ENCODE data around the gene EPB41L4B.
"Not testable (repeated sequence)": the region's sequence is repeated elsewhere in the genome, so short reads cannot be mapped to it uniquely, and the experiment has no call there.

Gene EPB41L4B

GRCh38 chr9:109132567-109133021 lies 188.3 kb downstream of the EPB41L4B start:
- Histone ChIP-seq H3K9ac (ENCODE audit: low read length) (no peak overlapping the region), H3K36me3 (ENCODE audit: control insufficient read depth, insufficient read depth, low read length, severe bottlenecking) (no peaks in the 10 kb centered on the region), H3K27me3 (replicated peaks; ENCODE audit: control insufficient read depth, insufficient read depth, low read length) (no peaks in the 10 kb centered on the region), H3K4me3 (ENCODE audit: low read length) (no peak overlapping the region), H3K4me1 (ENCODE audit: control insufficient read depth, insufficient read depth, low read length) (no peaks in the 10 kb centered on the region), H3K9me3 (ENCODE audit: control insufficient read depth, low read length) (no peaks in the 10 kb centered on the region)
- no peak for DNase-seq (ENCODE audit: low read depth)

DNA sequence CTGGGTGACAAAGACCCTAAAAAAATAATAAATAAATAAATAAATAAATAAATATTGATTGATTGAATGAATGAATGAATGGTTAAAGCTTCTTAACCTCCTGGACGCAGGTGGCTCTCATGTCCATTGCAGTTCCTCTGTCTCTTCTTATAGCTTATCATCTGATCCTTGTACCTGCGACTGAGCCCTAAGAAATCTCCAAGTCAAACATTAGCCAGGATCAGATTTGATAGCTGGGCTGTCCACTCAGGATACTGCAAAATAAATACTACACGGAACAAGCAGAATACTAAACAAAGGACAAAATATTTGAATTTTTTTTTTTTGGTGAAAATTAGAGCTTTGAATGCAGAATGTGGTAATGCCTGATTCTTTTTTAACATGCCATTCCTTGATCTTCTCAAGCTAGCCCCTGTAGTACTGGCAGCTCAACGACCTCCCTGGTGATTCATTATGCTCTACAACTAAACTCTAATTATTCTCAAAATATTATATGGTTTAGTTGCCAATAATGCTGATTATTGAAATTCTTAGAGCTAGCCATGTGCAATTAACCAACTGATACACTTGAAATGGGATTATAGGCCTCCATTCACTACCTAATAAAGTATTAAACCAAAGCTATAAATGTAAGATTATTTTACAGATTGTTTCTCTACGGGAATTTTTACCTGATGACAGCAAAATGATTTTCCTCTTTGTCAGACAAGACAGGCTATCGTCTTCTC lies 191.2 kb downstream of the EPB41L4B start:
- Histone ChIP-seq H3K27me3 (replicated peaks; ENCODE audit: control insufficient read depth, insufficient read depth, low read length) (no peaks in the 10 kb centered on the region), H3K4me1 (ENCODE audit: control insufficient read depth, insufficient read depth, low read length) (no peaks in the 10 kb centered on the region), H3K36me3 (ENCODE audit: control insufficient read depth, insufficient read depth, low read length, severe bottlenecking) (no peaks in the 10 kb centered on the region), H3K9me3 (ENCODE audit: control insufficient read depth, low read length) (no peaks in the 10 kb centered on the region), H3K4me3 (ENCODE audit: low read length) (no peak overlapping the region), H3K9ac (ENCODE audit: low read length) (no peak overlapping the region)
- DNase-seq (ENCODE audit: low read depth) = no peak

DNA sequence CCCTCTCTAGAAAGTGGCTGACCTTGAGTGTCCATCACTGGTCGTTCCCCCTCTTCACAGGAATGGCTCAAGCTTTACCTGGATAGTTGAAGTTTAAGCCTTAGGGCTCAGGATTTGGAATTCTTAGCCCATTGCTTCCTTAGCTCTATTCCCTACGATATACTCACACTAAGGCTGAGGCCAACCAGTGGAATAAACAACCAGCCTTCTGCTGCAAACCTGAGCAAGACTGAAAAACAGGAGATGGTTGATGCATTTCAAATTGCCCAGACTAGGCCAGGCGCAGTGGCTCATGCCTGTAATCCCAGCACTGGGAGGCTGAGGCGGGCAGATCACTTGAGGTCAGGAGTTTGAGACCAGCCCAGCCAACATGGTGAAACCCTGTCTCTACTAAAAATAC lies 194.2 kb downstream of the EPB41L4B start:
- H3K4me3 ChIP-seq (ENCODE audit: low read length); DNase-seq (ENCODE audit: low read depth); H3K36me3 ChIP-seq (ENCODE audit: control insufficient read depth, insufficient read depth, low read length, severe bottlenecking); H3K9ac ChIP-seq (ENCODE audit: low read length); H3K9me3 ChIP-seq (ENCODE audit: control insufficient read depth, low read length); H3K4me1 ChIP-seq (ENCODE audit: control insufficient read depth, insufficient read depth, low read length); H3K27me3 ChIP-seq (replicated peaks; ENCODE audit: control insufficient read depth, insufficient read depth, low read length): not testable (repeated sequence)

GRCh38 chr9:109124121-109124520 lies 196.7 kb downstream of the EPB41L4B start:
- Histone ChIP-seq H3K4me3 (ENCODE audit: low read length) (no peak overlapping the region), H3K4me1 (ENCODE audit: control insufficient read depth, insufficient read depth, low read length) (no peaks in the 10 kb centered on the region), H3K36me3 (ENCODE audit: control insufficient read depth, insufficient read depth, low read length, severe bottlenecking) (no peaks in the 10 kb centered on the region), H3K9me3 (ENCODE audit: control insufficient read depth, low read length) (no peaks in the 10 kb centered on the region), H3K9ac (ENCODE audit: low read length) (no peak overlapping the region), H3K27me3 (replicated peaks; ENCODE audit: control insufficient read depth, insufficient read depth, low read length) (no peaks in the 10 kb centered on the region)
- no peak for DNase-seq (ENCODE audit: low read depth)

GRCh38 chr9:109122726-109123621 lies 197.9 kb downstream of the EPB41L4B start:
- H3K9ac ChIP-seq (ENCODE audit: low read length) = no peak overlapping the region
- no peaks in the 10 kb centered on the region for H3K36me3 ChIP-seq (ENCODE audit: control insufficient read depth, insufficient read depth, low read length, severe bottlenecking)
- peaks cover 6% of the 10 kb centered on the region for H3K4me1 ChIP-seq (ENCODE audit: control insufficient read depth, insufficient read depth, low read length)
- no peaks in the 10 kb centered on the region for H3K27me3 ChIP-seq (replicated peaks; ENCODE audit: control insufficient read depth, insufficient read depth, low read length)
- no peak for DNase-seq (ENCODE audit: low read depth)
- H3K9me3 ChIP-seq (ENCODE audit: control insufficient read depth, low read length) = no peaks in the 10 kb centered on the region
- no peak overlapping the region for H3K4me3 ChIP-seq (ENCODE audit: low read length)
